Measurements from ENCODE around the gene RASAL2. TPM values are rescaled to one million over a fixed set of nuclear protein-coding genes. Genes with fewer than 3 reads are reported as not detected.

RASAL2 gene
- total and polyA plus RNA-seq, 9 of the 15 experiments (the other 6 are each of a cell fraction or from before 2014, with no cell fraction given), result 0.13 to 1.0 (median 0.62) TPM

- H3K4me1 ChIP-seq (replicated peaks in 1 of 2; ENCODE audit: control insufficient read depth in 2 of 2, insufficient read depth in 2 of 2, low read length in 2 of 2), result no peaks in the 10 kb centered on the region
- no peaks in the 10 kb centered on the region for H4K20me1 ChIP-seq (replicated peaks; ENCODE audit: control insufficient read depth, insufficient read depth, low read length)
- no peaks in the 10 kb centered on the region for H3K27me3 ChIP-seq (ENCODE audit: control insufficient read depth in 2 of 2, insufficient read depth in 2 of 2, low read length in 2 of 2)
- in situ Hi-C loops (cut with MboI), result no loop called here
- ATAC-seq, result no peak
- CTCF ChIA-PET (ENCODE audit: low intra/inter-chr PET ratio), result no interaction called here
- no peak overlapping the region for H2AFZ ChIP-seq (ENCODE audit: low read depth, low read length)
- no peak overlapping the region for H3K9ac ChIP-seq (ENCODE audit: insufficient read depth in 1 of 2, low read depth in 2 of 2, low read length in 2 of 2)
- DNase-seq (ENCODE audit: extremely low read depth in 1 of 4, low spot score in 3 of 4), result no peak
- no TSS peak for BruUV-seq (replicated peaks)
- no peaks in the 10 kb centered on the region for H3K9me3 ChIP-seq (replicated peaks; ENCODE audit: control insufficient read depth, insufficient read depth, low read depth, low read length)
- H3K4me2 ChIP-seq (ENCODE audit: insufficient read depth, low read length), result no peak overlapping the region
- 0% methylated on average over 1 of the region's 1 CpG for WGBS (ENCODE audit: insufficient coverage, low coverage, missing lambda C conversion rate)
- TF ChIP-seq SMAD2 (IDR thresholded peaks at IDR 0.05; ENCODE audit: low read depth, low read length) (no peak), E2F4 (CRISPR knock-in tag; IDR thresholded peaks at IDR 0.05; ENCODE audit: low read depth) (no peak), ESRRA (IDR thresholded peaks at IDR 0.05; ENCODE audit: borderline replicate concordance, low read depth) (no peak)
- H3K79me2 ChIP-seq (ENCODE audit: control insufficient read depth, insufficient read depth, low read length), result no peaks in the 10 kb centered on the region
- H3K9me1 ChIP-seq (ENCODE audit: control insufficient read depth, insufficient read depth, low read length), result no peaks in the 10 kb centered on the region
- H3K27ac ChIP-seq (ENCODE audit: extremely low read depth, low read depth, low read length), result no peak overlapping the region
- no peak overlapping the region for H3K4me3 ChIP-seq
- POLR2A ChIA-PET, result no interaction called here
- intact Hi-C loops (cut with micrococcal nuclease), result no loop called here
- FAIRE-seq, result no peak
- H3K36me3 ChIP-seq (ENCODE audit: control insufficient read depth, insufficient read depth, low read length), result no peaks in the 10 kb centered on the region
These were observed 47.2 kb upstream of the RASAL2 start for GRCh38 chr1:178046591-178047270.

All from K562 (cell line).